IMR-90 (cell line): ENCODE measurements around the gene CALHM3. TPM values are rescaled to one million over a fixed set of nuclear protein-coding genes. Genes with fewer than 3 reads are reported as not detected.

ENCODE experiments used
- ATAC-seq: fragments of 200-7000 bp; cut with Tn5 transposase; 2 replicates; pipeline ENCODE4 v1.9.1; 2020; ENCODE audit warnings: low read depth, mild to moderate bottlenecking, moderate library complexity
- BruUV-seq: library from RNA; stranded (reverse); fragments of 400-500 nt; replicated peaks from 2 replicates; lab custom pipeline; 2021; lab: Mats Ljungman, UMichigan
- CTCF ChIA-PET: fragments of 300-600 bp; formaldehyde crosslinking; extraction: SDS; loops from one replicate; lab custom pipeline; 2021; ENCODE audit warnings: antibody characterized with exemption; lab: Yijun Ruan, JAX
- POLR2A ChIA-PET: fragments of 300-600 bp; sonication (Branson Sonifier 250); formaldehyde crosslinking; loops from one replicate; lab custom pipeline; 2022; ENCODE audit warnings: antibody characterized with exemption; ENCODE audit not compliant: unreplicated experiment; lab: Charles Lee
- DNase-seq: peaks from one replicate; pipeline ENCODE4 v3.0.0; 2013
- H2AFZ ChIP-seq: replicated peaks from 2 replicates; pipeline ENCODE3; 2013; ENCODE audit warnings: low read length, mild to moderate bottlenecking; ENCODE audit not compliant: poor library complexity
- H2AK5ac ChIP-seq: 2 replicates; pipeline ENCODE4 v1.6.1; 2013; ENCODE audit warnings: low read depth, low read length, inconsistent platforms
- H2AK9ac ChIP-seq: replicated peaks from 2 replicates; pipeline ENCODE3; 2013; ENCODE audit warnings: mild to moderate bottlenecking, low read depth, low read length, moderate library complexity; ENCODE audit not compliant: poor library complexity
- H2BK120ac ChIP-seq: 2 replicates; pipeline ENCODE4 v1.6.1; 2013; ENCODE audit warnings: low read depth, low read length, inconsistent platforms
- H2BK15ac ChIP-seq: 3 replicates; pipeline ENCODE4 v1.6.1; 2013; ENCODE audit warnings: low read depth, low read length, inconsistent platforms
- H2BK20ac ChIP-seq: 2 replicates; pipeline ENCODE4 v1.6.1; 2013; ENCODE audit warnings: low read depth, mild to moderate bottlenecking, inconsistent platforms, low read length, moderate library complexity
- H2BK5ac ChIP-seq: 2 replicates; pipeline ENCODE4 v1.6.1; 2013; ENCODE audit warnings: mild to moderate bottlenecking, low read depth, low read length, inconsistent platforms; ENCODE audit not compliant: poor library complexity, severe bottlenecking
- H3K14ac ChIP-seq: replicated peaks from 2 replicates; pipeline ENCODE4 v1.6.1; 2013; ENCODE audit warnings: low read depth, low read length, inconsistent platforms
- H3K18ac ChIP-seq: 2 replicates; pipeline ENCODE4 v1.6.1; 2013; ENCODE audit warnings: low read depth, low read length, control low read depth
- H3K23ac ChIP-seq: 2 replicates; pipeline ENCODE4 v1.6.1; 2013; ENCODE audit warnings: low read depth, low read length, inconsistent platforms
- H3K27ac ChIP-seq: 2 replicates; pipeline ENCODE4 v1.5.1; 2013; ENCODE audit warnings: mild to moderate bottlenecking, control low read depth, low read length; ENCODE audit not compliant: insufficient read depth
- H3K27me3 ChIP-seq: 2 replicates; pipeline ENCODE4 v1.6.1; 2013; ENCODE audit warnings: low read length; ENCODE audit not compliant: control insufficient read depth, insufficient read depth
- H3K36me3 ChIP-seq: 2 replicates; pipeline ENCODE4 v1.6.1; 2013; ENCODE audit warnings: low read length, mixed read lengths; ENCODE audit not compliant: control insufficient read depth, insufficient read depth
- H3K4ac ChIP-seq: 2 replicates; pipeline ENCODE4 v1.6.1; 2013; ENCODE audit warnings: low read depth, low read length, inconsistent platforms
- H3K4me1 ChIP-seq: 2 replicates; pipeline ENCODE4 v1.6.1; 2013; ENCODE audit warnings: low read length, mixed read lengths; ENCODE audit not compliant: control insufficient read depth, insufficient read depth
- H3K4me2 ChIP-seq: 2 replicates; pipeline ENCODE4 v1.6.1; 2013; ENCODE audit warnings: low read depth, mild to moderate bottlenecking, control low read depth, low read length, moderate library complexity
- H3K4me3 ChIP-seq: 2 replicates; pipeline ENCODE4 v1.5.1; 2013; ENCODE audit warnings: low read depth, mild to moderate bottlenecking, control low read depth, low read length, moderate library complexity; ENCODE audit not compliant: insufficient read depth
- H3K56ac ChIP-seq: 2 replicates; pipeline ENCODE4 v1.6.1; 2013; ENCODE audit warnings: low read length, inconsistent platforms; ENCODE audit not compliant: insufficient read depth; ENCODE audit errors: extremely low read depth
- H3K79me1 ChIP-seq, 2 experiments: 2 replicates each; pipeline ENCODE4 v1.6.1; 2013; ENCODE audit warnings: low read length in 2 of 2, inconsistent platforms in 1 of 2, low read depth in 1 of 2
- H3K9ac ChIP-seq: 2 replicates; pipeline ENCODE4 v1.6.1; 2013; ENCODE audit warnings: low read depth, low read length, control low read depth
- H3K9me1 ChIP-seq: 2 replicates; pipeline ENCODE4 v1.6.1; 2013; ENCODE audit warnings: low read length, inconsistent platforms; ENCODE audit not compliant: insufficient read depth
- H3K9me3 ChIP-seq: 2 replicates; pipeline ENCODE4 v1.6.1; 2013; ENCODE audit warnings: low read length; ENCODE audit not compliant: control insufficient read depth, insufficient read depth
- H4K20me1 ChIP-seq: 2 replicates; pipeline ENCODE4 v1.6.1; 2013; ENCODE audit warnings: low read length, inconsistent platforms; ENCODE audit not compliant: insufficient read depth
- H4K5ac ChIP-seq: 2 replicates; pipeline ENCODE4 v1.6.1; 2013; ENCODE audit warnings: mild to moderate bottlenecking, low read depth, low read length, control low read depth
- H4K8ac ChIP-seq, 2 experiments: 2 replicates each; pipeline ENCODE4 v1.6.1; 2013; ENCODE audit warnings: low read depth in 2 of 2, low read length in 2 of 2, control low read depth in 1 of 2, inconsistent platforms in 1 of 2
- H4K91ac ChIP-seq: 2 replicates; pipeline ENCODE4 v1.6.1; 2013; ENCODE audit warnings: low read depth, low read length, inconsistent platforms; ENCODE audit not compliant: insufficient read depth
- BHLHE40 ChIP-seq: fragments of 150-350 bp; IDR thresholded peaks from 2 replicates; pipeline ENCODE4 v1.6.1; 2016; ENCODE audit warnings: mild to moderate bottlenecking, low read depth, low read length
- CEBPB ChIP-seq: IDR thresholded peaks from 2 replicates; pipeline ENCODE4 v1.6.1; 2012; ENCODE audit warnings: low read depth, low read length, improper control_type of control experiment
- FOS ChIP-seq: fragments of 150-350 bp; IDR thresholded peaks from 2 replicates; pipeline ENCODE4 v1.6.1; 2016; ENCODE audit warnings: low read depth, low read length
- MAFK ChIP-seq: IDR thresholded peaks from 2 replicates; pipeline ENCODE4 v1.6.1; 2012; ENCODE audit warnings: low read depth, low read length, improper control_type of control experiment
- MAZ ChIP-seq: IDR thresholded peaks from 2 replicates; pipeline ENCODE4 v1.6.1; 2012; ENCODE audit warnings: low read depth, mild to moderate bottlenecking, low read length, improper control_type of control experiment, moderate library complexity, borderline replicate concordance
- RAD21 ChIP-seq: IDR thresholded peaks from 2 replicates; pipeline ENCODE4 v1.6.1; 2012; ENCODE audit warnings: low read length, improper control_type of control experiment
- RFX5 ChIP-seq: IDR thresholded peaks from 2 replicates; pipeline ENCODE4 v1.8.0; 2012; ENCODE audit warnings: low read depth, mild to moderate bottlenecking, low read length, moderate library complexity
- WGBS, 2 experiments: methylation state at CpG; one replicate each; pipeline versions ENCODE4 v1.1.5 to v1.1.7; 2013; ENCODE audit warnings: missing lambda C conversion rate in 2 of 2; ENCODE audit not compliant: insufficient read length in 1 of 2; ENCODE audit errors: extremely low coverage in 2 of 2; 5-methylcytosine and 5-hydroxymethylcytosine counted together
- dilution Hi-C: fragments of 300-500 bp; cut with HindIII; formaldehyde crosslinking; loops from one replicate; pipeline ENCODE4 v1.14.3; 2018; ENCODE audit warnings: low sequenced_read_pairs; ENCODE audit not compliant: unreplicated experiment
- in situ Hi-C: fragments of 300-500 bp; cut with MboI; formaldehyde crosslinking; loops from 3 replicates; pipeline ENCODE4 v1.14.3; 2019; ENCODE audit warnings: low sequenced_read_pairs, inconsistent platforms, mixed read lengths
- intact Hi-C: fragments of 100-400 bp; cut with micrococcal nuclease; formaldehyde crosslinking; loops from 2 replicates; pipeline ENCODE4 v1.10.0; 2022
- polyA plus RNA-seq, 3 experiments: library from polyadenylated mRNA; depleted of rRNA; stranded (reverse); fragments of >200 nt; gene quantifications; 2 replicates each; pipeline ENCODE4 v1.2.3, GENCODE V29; 2012; ENCODE audit warnings: low replicate concordance in 1 of 3
- total RNA-seq: library from RNA; depleted of rRNA; stranded (reverse); fragments of >200 nt; gene quantifications from 2 replicates; pipeline ENCODE4 v1.2.3, GENCODE V29; 2012
- TF ChIP-seq, protein P1 (sequence below): fragments of 150-350 bp; IDR thresholded peaks from 2 replicates; pipeline ENCODE4 v1.6.1; 2016; ENCODE audit warnings: low read depth, mild to moderate bottlenecking, low read length, moderate library complexity, borderline replicate concordance

Gene CALHM3
- total and polyA plus RNA-seq, 2 of the 4 experiments (the other 2 are of a cell fraction) = not detected

- peak overlapping the region; percentile 31; the same call in 1 of the 2 replicates for H4K91ac ChIP-seq
- peaks cover 8% of the 10 kb centered on the region for H3K9me1 ChIP-seq
- peak overlapping the region; percentile 76 for H3K4ac ChIP-seq
- H3K4me2 ChIP-seq = peak overlapping the region; percentile 86
- peak overlapping the region; percentile 89 for H2AK9ac ChIP-seq
- H2AK5ac ChIP-seq = no peak overlapping the region
- no peak overlapping the region for H2BK15ac ChIP-seq
- no peak overlapping the region for H3K23ac ChIP-seq
- H3K18ac ChIP-seq = peak overlapping the region; percentile 71; the same call in 1 of the 2 replicates
- H3K27me3 ChIP-seq = no peaks in the 10 kb centered on the region
- peaks cover 9% of the 10 kb centered on the region; the same call in 1 of the 2 replicates for H4K20me1 ChIP-seq
- CTCF ChIA-PET = interaction anchor here (0.9 kb wide), 1 partner anchor 33 kb away, joined by 3 read pairs; no protein-coding TSS in a partner anchor
- ATAC-seq = peak; percentile 2
- peaks cover 11% of the 10 kb centered on the region; the same call in 1 of the 2 replicates for H3K4me1 ChIP-seq
- H3K4me3 ChIP-seq = peak overlapping the region; percentile 49
- H3K36me3 ChIP-seq = peaks cover 6% of the 10 kb centered on the region
- no peak overlapping the region; the same call in 1 of the 2 replicates for H3K14ac ChIP-seq
- no peak for TF ChIP-seq RAD21
- no peak for TF ChIP-seq RFX5
- TF ChIP-seq MAFK = no peak
- no peak for TF ChIP-seq BHLHE40
- no peak for TF ChIP-seq FOS
- no peak for TF ChIP-seq MAZ
- TF ChIP-seq CEBPB = no peak
- TF ChIP-seq, protein P1, sequence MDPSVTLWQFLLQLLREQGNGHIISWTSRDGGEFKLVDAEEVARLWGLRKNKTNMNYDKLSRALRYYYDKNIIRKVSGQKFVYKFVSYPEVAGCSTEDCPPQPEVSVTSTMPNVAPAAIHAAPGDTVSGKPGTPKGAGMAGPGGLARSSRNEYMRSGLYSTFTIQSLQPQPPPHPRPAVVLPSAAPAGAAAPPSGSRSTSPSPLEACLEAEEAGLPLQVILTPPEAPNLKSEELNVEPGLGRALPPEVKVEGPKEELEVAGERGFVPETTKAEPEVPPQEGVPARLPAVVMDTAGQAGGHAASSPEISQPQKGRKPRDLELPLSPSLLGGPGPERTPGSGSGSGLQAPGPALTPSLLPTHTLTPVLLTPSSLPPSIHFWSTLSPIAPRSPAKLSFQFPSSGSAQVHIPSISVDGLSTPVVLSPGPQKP = no peak
- peaks cover 0 to 28% of the 10 kb centered on the region in 2 experiments; a peak in 1 of 4 replicates for H3K79me1 ChIP-seq
- WGBS, 2 experiments = 26% methylated on average over 6 of the region's 27 CpGs; no CpG with 5 or more reads in 1 of the 2 experiments
- POLR2A ChIA-PET = interaction anchor here (0.6 kb wide), 1 partner anchor 461 kb away, joined by 12 read pairs; no protein-coding TSS in a partner anchor
- peak overlapping the region; percentile 43; the same call in 1 of the 2 replicates for H3K9ac ChIP-seq
- dilution Hi-C loops (no loop called here), intact Hi-C loops (no loop called here), in situ Hi-C loops (no loop called here)
- H2BK20ac ChIP-seq = no peak overlapping the region
- no peak overlapping the region for H2BK120ac ChIP-seq
- no peak overlapping the region for H2BK5ac ChIP-seq
- H3K9me3 ChIP-seq = no peaks in the 10 kb centered on the region
- peak overlapping the region; percentile 98 for H2AFZ ChIP-seq
- H4K8ac ChIP-seq = peak overlapping the region; percentile 29 to 93; a peak in 3 of 4 replicates
- peak overlapping the region; percentile 25; the same call in 1 of the 2 replicates for H3K27ac ChIP-seq
- DNase-seq = no peak
- H4K5ac ChIP-seq = peak overlapping the region; percentile 92
- H3K56ac ChIP-seq = no peak overlapping the region
- no TSS peak for BruUV-seq
Measured at GRCh38 chr10:103452506-103453230, 26.4 kb downstream of the CALHM3 start.
